Measurements from ENCODE around the gene PPARGC1A. TPM values are rescaled to one million over a fixed set of nuclear protein-coding genes. Genes with fewer than 3 reads are reported as not detected.

Gene PPARGC1A
- total RNA-seq, 1 experiment from 2014 or later: 0.12 TPM

GRCh38 chr4:23890369-23891063 lies 669 bp upstream of the PPARGC1A start:
- Mint-ChIP-seq H3K9me3 (ENCODE audit: unreplicated experiment) (no peaks in the 10 kb centered on the region), H3K27me3 (ENCODE audit: insufficient read depth, unreplicated experiment) (no peaks in the 10 kb centered on the region)
- CTCF ChIA-PET: interaction anchor here (0.6 to 1.5 kb wide), 8 partner anchors 11 to 1172 kb away, joined by 3 to 11 read pairs (median 4); no protein-coding TSS in a partner anchor

GRCh38 chr4:23889391-23889790 lies 456 bp downstream of the PPARGC1A start:
- no peaks in the 10 kb centered on the region for H3K27me3 Mint-ChIP-seq (ENCODE audit: insufficient read depth, unreplicated experiment)

More at GRCh38 chr4:23890369-23891063, 669 bp upstream of the PPARGC1A start:
- no peak overlapping the region for H3K27ac Mint-ChIP-seq (ENCODE audit: low read depth, unreplicated experiment)
- H3K4me3 Mint-ChIP-seq (ENCODE audit: unreplicated experiment): peak overlapping the region; percentile 71
- TF ChIP-seq CTCF (IDR thresholded peaks at IDR 0.05; ENCODE audit: unreplicated experiment): no peak
- peaks cover 27% of the 10 kb centered on the region for H3K4me1 Mint-ChIP-seq (ENCODE audit: insufficient read depth, unreplicated experiment)
- H3K36me3 Mint-ChIP-seq (ENCODE audit: insufficient read depth, unreplicated experiment): peaks cover 8% of the 10 kb centered on the region
- DNase-seq (ENCODE audit: unreplicated experiment): peak; percentile 11
- no TSS peak for BruUV-seq (replicated peaks)
- intact Hi-C loops (cut with micrococcal nuclease): no loop called here
- POLR2A ChIA-PET: interaction anchor here (0.6 to 1.9 kb wide), 15 partner anchors 9 to 1398 kb away, joined by 3 to 8 read pairs (median 4); no protein-coding TSS in a partner anchor

GRCh38 chr4:23888421-23889319 lies 1.2 kb downstream of the PPARGC1A start:
- H3K4me1 Mint-ChIP-seq (ENCODE audit: insufficient read depth, unreplicated experiment): peaks cover 36% of the 10 kb centered on the region
- TF ChIP-seq CTCF (IDR thresholded peaks at IDR 0.05; ENCODE audit: unreplicated experiment): no peak
- BruUV-seq (replicated peaks): no TSS peak
- H3K4me3 Mint-ChIP-seq (ENCODE audit: unreplicated experiment): peak overlapping the region; percentile 71
- CTCF ChIA-PET: interaction anchor here (0.8 to 1.8 kb wide), 5 partner anchors 13 to 530 kb away, joined by 3 to 7 read pairs (median 3); no protein-coding TSS in a partner anchor
- H3K36me3 Mint-ChIP-seq (ENCODE audit: insufficient read depth, unreplicated experiment): peaks cover 8% of the 10 kb centered on the region
- no peaks in the 10 kb centered on the region for H3K9me3 Mint-ChIP-seq (ENCODE audit: unreplicated experiment)
- H3K27ac Mint-ChIP-seq (ENCODE audit: low read depth, unreplicated experiment): peak overlapping the region; percentile 43
- POLR2A ChIA-PET: interaction anchor here (0.5 to 1.9 kb wide), 13 partner anchors 9 to 751 kb away, joined by 3 to 8 read pairs (median 3); no protein-coding TSS in a partner anchor
- DNase-seq (ENCODE audit: unreplicated experiment): peak; percentile 30
- no peaks in the 10 kb centered on the region for H3K27me3 Mint-ChIP-seq (ENCODE audit: insufficient read depth, unreplicated experiment)
- intact Hi-C loops (cut with micrococcal nuclease): no loop called here

More at GRCh38 chr4:23889391-23889790, 456 bp downstream of the PPARGC1A start:
- Mint-ChIP-seq H3K4me1 (ENCODE audit: insufficient read depth, unreplicated experiment) (peaks cover 36% of the 10 kb centered on the region), H3K9me3 (ENCODE audit: unreplicated experiment) (no peaks in the 10 kb centered on the region), H3K27ac (ENCODE audit: low read depth, unreplicated experiment) (no peak overlapping the region), H3K36me3 (ENCODE audit: insufficient read depth, unreplicated experiment) (peaks cover 8% of the 10 kb centered on the region), H3K4me3 (ENCODE audit: unreplicated experiment) (peak overlapping the region; percentile 71)
- CTCF ChIA-PET: interaction anchor here (0.6 to 1.8 kb wide), 6 partner anchors 12 to 530 kb away, joined by 3 to 7 read pairs (median 3); no protein-coding TSS in a partner anchor
- BruUV-seq (replicated peaks): no TSS peak
- POLR2A ChIA-PET: interaction anchor here (0.5 to 1.9 kb wide), 14 partner anchors 8 to 752 kb away, joined by 3 to 8 read pairs (median 4); no protein-coding TSS in a partner anchor
- intact Hi-C loops (cut with micrococcal nuclease): no loop called here
- DNase-seq (ENCODE audit: unreplicated experiment): no peak
- no peak for TF ChIP-seq CTCF (IDR thresholded peaks at IDR 0.05; ENCODE audit: unreplicated experiment)
